Activated T-cell treated with anti-CD3 and anti-CD28 coated beads, Interleukin-2, amount 50 U/mL, for 1 hour (primary cell): ENCODE measurements around the gene RANBP3.
"Not testable (repeated sequence)": the region's sequence is repeated elsewhere in the genome, so short reads cannot be mapped to it uniquely, and the experiment has no call there.

Experiments
- DNase-seq: peaks from one replicate; pipeline ENCODE4 v3.0.0-alpha.2; 2020

Gene RANBP3

DNA sequence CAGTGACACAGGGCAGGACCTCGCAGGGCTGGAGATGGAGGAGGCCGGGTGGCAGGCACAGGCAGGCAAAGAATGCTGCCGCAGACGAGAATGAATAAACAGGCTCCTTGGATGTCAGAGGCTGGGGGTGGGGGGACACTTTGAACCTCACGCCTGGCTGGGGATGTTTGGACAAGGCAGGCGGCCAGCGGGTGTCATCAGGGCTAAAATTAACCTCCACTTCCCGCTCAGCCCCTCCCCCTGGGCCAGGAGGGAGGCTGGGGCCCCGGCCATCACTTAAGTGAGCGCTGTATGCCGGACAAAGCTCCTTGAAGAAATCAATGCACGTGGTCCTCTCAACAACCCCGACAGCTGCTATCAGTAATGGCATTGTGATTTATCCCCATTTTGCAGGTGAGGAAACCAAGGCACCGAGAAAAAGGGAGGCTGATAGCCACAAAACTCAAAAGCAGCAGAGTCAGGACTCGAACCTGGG lies 97.3 kb downstream of the RANBP3 start:
- no peak for DNase-seq

GRCh38 chr19:5880196-5880595 lies 97.7 kb downstream of the RANBP3 start:
- no peak for DNase-seq

GRCh38 chr19:5877882-5878281 lies 100.1 kb downstream of the RANBP3 start:
- no peak for DNase-seq

- DNase-seq = no peak
Measured at GRCh38 chr19:5877427-5877826, 100.5 kb downstream of the RANBP3 start.

DNA sequence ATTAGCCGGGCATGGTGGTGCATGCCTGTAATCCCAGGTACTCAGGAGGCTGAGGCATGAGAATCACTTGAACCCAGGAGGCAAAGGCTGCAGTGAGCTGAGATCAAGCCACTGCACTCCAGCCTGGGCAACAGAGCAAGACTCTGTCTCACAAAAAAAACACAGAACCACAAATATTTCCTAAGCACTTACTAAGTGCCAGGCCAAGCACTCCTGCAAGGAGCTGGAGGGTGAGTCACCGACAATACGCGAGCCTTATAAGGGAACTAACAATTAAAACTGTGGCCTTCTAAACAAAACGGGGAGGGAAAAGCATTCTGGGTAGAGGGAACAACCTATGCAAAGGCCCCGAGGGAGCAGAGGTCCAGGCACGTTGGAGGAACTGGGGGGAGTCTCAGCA lies 103.4 kb downstream of the RANBP3 start:
- not testable (repeated sequence) for DNase-seq

- DNase-seq = no peak
Measured at GRCh38 chr19:5873617-5874199, 104.2 kb downstream of the RANBP3 start.

DNA sequence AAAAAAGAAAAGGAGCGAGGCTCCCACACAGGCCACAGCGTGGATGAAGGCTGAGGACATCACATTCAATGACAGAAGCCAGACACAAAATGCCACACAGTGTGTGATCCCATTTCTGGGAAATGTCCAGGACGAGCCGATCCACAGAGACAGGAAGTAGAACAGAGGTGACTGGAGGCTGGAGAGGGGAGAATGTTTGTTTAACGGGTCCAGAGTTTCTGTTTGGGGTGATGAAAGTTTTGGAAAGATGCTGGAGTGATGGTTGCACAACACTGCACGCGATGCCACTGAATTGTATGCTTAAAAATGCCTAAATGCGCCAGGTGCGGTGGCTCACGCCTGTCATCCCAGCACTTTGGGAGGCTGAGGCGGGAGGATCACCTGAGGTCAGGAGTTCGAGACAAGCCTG lies 107.0 kb downstream of the RANBP3 start:
- no peak for DNase-seq

GRCh38 chr19:5867201-5868136 lies 110.5 kb downstream of the RANBP3 start:
- no peak for DNase-seq
